Activated naive CD4-positive, alpha-beta T cell treated with anti-CD3 and anti-CD28 coated beads, Interleukin-2, amount 50 U/mL, for 72 hours (primary cell): Measurements from ENCODE around the gene AKT3. TPM values are rescaled to one million over a fixed set of nuclear protein-coding genes. Genes with fewer than 3 reads are reported as not detected.

ENCODE experiments used
- total RNA-seq, 2 donors: library from RNA; stranded (reverse); gene quantifications; one replicate each; pipeline ENCODE4 v1.2.3, GENCODE V29; 2022

The AKT3 gene
- total RNA-seq, 2 donors from 2014 or later, result 24.9 to 37.3 TPM

Other genes starting within 250 kb of the AKT3 start
- gene ZBTB18, start 201.0 kb upstream of the AKT3 start, total RNA-seq, result 10 to 100 TPM in 1 of 2 donors, 1 to 10 TPM in 1; 5.2 to 17.4 TPM